AG04449 (cell line): ENCODE data around the gene TSPAN17.

ENCODE experiments used
- CTCF ChIA-PET: fragments of 350-600 bp; formaldehyde crosslinking; extraction: SDS; loops from one replicate; lab custom pipeline; 2021; ENCODE audit warnings: antibody characterized with exemption; lab: Yijun Ruan, JAX
- POLR2A ChIA-PET: fragments of 400-600, 350-600 bp; formaldehyde crosslinking; extraction: SDS; loops from one replicate; lab custom pipeline; 2020; ENCODE audit warnings: antibody characterized with exemption, inconsistent platforms; lab: Yijun Ruan, JAX
- DNase-seq: peaks from one replicate; pipeline ENCODE4 v3.0.0-alpha.2; 2010; ENCODE audit warnings: low read depth, low spot score
- H3K4me3 ChIP-seq: 2 replicates; pipeline ENCODE4 v1.5.1; 2011; ENCODE audit warnings: low read depth, mild to moderate bottlenecking, control low read depth, low read length
- TF ChIP-seq, protein P1 (sequence below): IDR thresholded peaks from one replicate; pipeline ENCODE4 v1.5.1; 2011; ENCODE audit warnings: mild to moderate bottlenecking, moderate library complexity, low read length, control low read depth, inconsistent platforms; ENCODE audit not compliant: insufficient read depth; ENCODE audit errors: missing control alignments

Gene TSPAN17

GRCh38 chr5:176680226-176680563 is 32.9 kb downstream of the TSPAN17 start:
- TF ChIP-seq, protein P1, sequence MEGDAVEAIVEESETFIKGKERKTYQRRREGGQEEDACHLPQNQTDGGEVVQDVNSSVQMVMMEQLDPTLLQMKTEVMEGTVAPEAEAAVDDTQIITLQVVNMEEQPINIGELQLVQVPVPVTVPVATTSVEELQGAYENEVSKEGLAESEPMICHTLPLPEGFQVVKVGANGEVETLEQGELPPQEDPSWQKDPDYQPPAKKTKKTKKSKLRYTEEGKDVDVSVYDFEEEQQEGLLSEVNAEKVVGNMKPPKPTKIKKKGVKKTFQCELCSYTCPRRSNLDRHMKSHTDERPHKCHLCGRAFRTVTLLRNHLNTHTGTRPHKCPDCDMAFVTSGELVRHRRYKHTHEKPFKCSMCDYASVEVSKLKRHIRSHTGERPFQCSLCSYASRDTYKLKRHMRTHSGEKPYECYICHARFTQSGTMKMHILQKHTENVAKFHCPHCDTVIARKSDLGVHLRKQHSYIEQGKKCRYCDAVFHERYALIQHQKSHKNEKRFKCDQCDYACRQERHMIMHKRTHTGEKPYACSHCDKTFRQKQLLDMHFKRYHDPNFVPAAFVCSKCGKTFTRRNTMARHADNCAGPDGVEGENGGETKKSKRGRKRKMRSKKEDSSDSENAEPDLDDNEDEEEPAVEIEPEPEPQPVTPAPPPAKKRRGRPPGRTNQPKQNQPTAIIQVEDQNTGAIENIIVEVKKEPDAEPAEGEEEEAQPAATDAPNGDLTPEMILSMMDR: no peak

GRCh38 chr5:176682016-176682531 is 34.8 kb downstream of the TSPAN17 start:
- TF ChIP-seq, protein P1: no peak
- no peak for DNase-seq
- ChIA-PET CTCF (interaction anchor here (1.0 to 3.0 kb wide), 2 partner anchors 22 to 24 kb away, joined by 3 to 24 read pairs; no protein-coding TSS in a partner anchor), POLR2A (no interaction called here)
- no peak overlapping the region for H3K4me3 ChIP-seq

More at GRCh38 chr5:176680226-176680563, 32.9 kb downstream of the TSPAN17 start:
- DNase-seq: no peak
- H3K4me3 ChIP-seq: no peak overlapping the region
- CTCF ChIA-PET: interaction anchor here (1.0 to 3.0 kb wide), 2 partner anchors 10 to 20 kb away, joined by 3 to 24 read pairs; no protein-coding TSS in a partner anchor
- POLR2A ChIA-PET: no interaction called here

DNA sequence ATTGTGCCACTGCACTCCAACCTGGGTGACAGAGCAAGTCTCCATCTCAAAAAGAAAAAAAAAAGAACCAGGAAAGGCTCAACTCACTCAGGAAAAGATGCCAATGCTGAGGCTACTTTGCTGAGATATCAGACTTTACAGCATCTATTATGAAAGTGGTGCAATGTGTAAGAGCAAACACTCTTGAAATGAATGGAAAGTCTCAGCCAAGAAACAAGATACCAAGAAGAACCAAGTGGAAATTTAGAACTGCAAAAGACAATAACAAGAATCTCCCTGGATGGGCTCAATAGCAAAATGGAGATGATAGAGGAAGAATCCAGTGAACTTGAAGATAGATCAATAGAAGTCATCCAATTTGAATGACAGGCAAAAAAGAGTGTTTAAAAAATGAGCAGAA is 37.7 kb downstream of the TSPAN17 start:
- CTCF ChIA-PET: interaction anchor here (2.8 kb wide), 1 partner anchor 25 kb away, joined by 12 read pairs; no protein-coding TSS in a partner anchor
- POLR2A ChIA-PET: no interaction called here
- no peak for DNase-seq
- TF ChIP-seq, protein P1: no peak
- H3K4me3 ChIP-seq: no peak overlapping the region

- DNase-seq: no peak
- ChIA-PET POLR2A (no interaction called here), CTCF (interaction anchor here (2.8 kb wide), 1 partner anchor 27 kb away, joined by 12 read pairs; no protein-coding TSS in a partner anchor)
- TF ChIP-seq, protein P1: no peak
- H3K4me3 ChIP-seq: no peak overlapping the region
Observed at GRCh38 chr5:176687247-176687646, 40.0 kb downstream of the TSPAN17 start.

GRCh38 chr5:176687881-176688280 is 40.6 kb downstream of the TSPAN17 start:
- no peak for DNase-seq
- TF ChIP-seq, protein P1: no peak
- ChIA-PET CTCF (no interaction called here), POLR2A (no interaction called here)
- no peak overlapping the region for H3K4me3 ChIP-seq

DNA sequence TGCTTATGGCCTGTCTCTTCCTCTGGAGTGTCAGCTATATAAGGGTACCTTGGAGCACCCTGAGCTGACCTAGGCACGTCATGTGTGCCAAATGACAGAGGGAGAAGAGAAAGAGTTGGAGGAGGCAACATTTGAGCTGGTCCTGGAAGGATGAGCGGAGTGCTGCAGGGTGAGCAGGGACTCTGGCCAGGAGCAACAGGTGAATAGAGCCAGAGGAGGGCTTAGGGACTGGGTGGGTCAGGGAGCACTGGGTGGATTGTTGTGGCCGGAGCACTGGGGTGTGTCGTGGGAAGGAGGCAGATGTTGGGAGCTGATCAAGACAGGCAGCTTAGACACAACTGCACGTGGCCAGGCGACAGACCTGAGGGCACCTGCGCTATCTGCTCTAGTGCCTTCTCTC is 43.6 kb downstream of the TSPAN17 start:
- ChIA-PET POLR2A (no interaction called here), CTCF (interaction anchor here (1.4 to 5.0 kb wide), 2 partner anchors 16 to 31 kb away, joined by 3 to 15 read pairs; no protein-coding TSS in a partner anchor)
- TF ChIP-seq, protein P1: no peak
- no peak for DNase-seq
- no peak overlapping the region for H3K4me3 ChIP-seq
